IMR-90 (cell line): ENCODE results near the gene APH1A. TPM values are rescaled to one million over a fixed set of nuclear protein-coding genes. Genes with fewer than 3 reads are reported as not detected.
A peak's percentile ranks its signal among the peaks of the same experiment; 100 is the strongest.

Source experiments
- ATAC-seq: fragments of 200-7000 bp; cut with Tn5 transposase; 2 replicates; pipeline ENCODE4 v1.9.1; 2020; ENCODE audit warnings: low read depth, mild to moderate bottlenecking, moderate library complexity
- BruUV-seq: library from RNA; stranded (reverse); fragments of 400-500 nt; replicated peaks from 2 replicates; lab custom pipeline; 2021; lab: Mats Ljungman, UMichigan
- CTCF ChIA-PET: fragments of 300-600 bp; formaldehyde crosslinking; extraction: SDS; loops from one replicate; lab custom pipeline; 2021; ENCODE audit warnings: antibody characterized with exemption; lab: Yijun Ruan, JAX
- POLR2A ChIA-PET: fragments of 300-600 bp; sonication (Branson Sonifier 250); formaldehyde crosslinking; loops from one replicate; lab custom pipeline; 2022; ENCODE audit warnings: antibody characterized with exemption; ENCODE audit not compliant: unreplicated experiment; lab: Charles Lee
- DNase-seq: peaks from one replicate; pipeline ENCODE4 v3.0.0; 2013
- H2AFZ ChIP-seq: replicated peaks from 2 replicates; pipeline ENCODE3; 2013; ENCODE audit warnings: low read length, mild to moderate bottlenecking; ENCODE audit not compliant: poor library complexity
- H2AK5ac ChIP-seq: 2 replicates; pipeline ENCODE4 v1.6.1; 2013; ENCODE audit warnings: low read depth, low read length, inconsistent platforms
- H2AK9ac ChIP-seq: replicated peaks from 2 replicates; pipeline ENCODE3; 2013; ENCODE audit warnings: mild to moderate bottlenecking, low read depth, low read length, moderate library complexity; ENCODE audit not compliant: poor library complexity
- H2BK120ac ChIP-seq: 2 replicates; pipeline ENCODE4 v1.6.1; 2013; ENCODE audit warnings: low read depth, low read length, inconsistent platforms
- H2BK15ac ChIP-seq: 3 replicates; pipeline ENCODE4 v1.6.1; 2013; ENCODE audit warnings: low read depth, low read length, inconsistent platforms
- H2BK20ac ChIP-seq: 2 replicates; pipeline ENCODE4 v1.6.1; 2013; ENCODE audit warnings: low read depth, mild to moderate bottlenecking, inconsistent platforms, low read length, moderate library complexity
- H2BK5ac ChIP-seq: 2 replicates; pipeline ENCODE4 v1.6.1; 2013; ENCODE audit warnings: mild to moderate bottlenecking, low read depth, low read length, inconsistent platforms; ENCODE audit not compliant: poor library complexity, severe bottlenecking
- H3K14ac ChIP-seq: replicated peaks from 2 replicates; pipeline ENCODE4 v1.6.1; 2013; ENCODE audit warnings: low read depth, low read length, inconsistent platforms
- H3K18ac ChIP-seq: 2 replicates; pipeline ENCODE4 v1.6.1; 2013; ENCODE audit warnings: low read depth, low read length, control low read depth
- H3K23ac ChIP-seq: 2 replicates; pipeline ENCODE4 v1.6.1; 2013; ENCODE audit warnings: low read depth, low read length, inconsistent platforms
- H3K27ac ChIP-seq: 2 replicates; pipeline ENCODE4 v1.5.1; 2013; ENCODE audit warnings: mild to moderate bottlenecking, control low read depth, low read length; ENCODE audit not compliant: insufficient read depth
- H3K27me3 ChIP-seq: 2 replicates; pipeline ENCODE4 v1.6.1; 2013; ENCODE audit warnings: low read length; ENCODE audit not compliant: control insufficient read depth, insufficient read depth
- H3K36me3 ChIP-seq: 2 replicates; pipeline ENCODE4 v1.6.1; 2013; ENCODE audit warnings: low read length, mixed read lengths; ENCODE audit not compliant: control insufficient read depth, insufficient read depth
- H3K4ac ChIP-seq: 2 replicates; pipeline ENCODE4 v1.6.1; 2013; ENCODE audit warnings: low read depth, low read length, inconsistent platforms
- H3K4me1 ChIP-seq: 2 replicates; pipeline ENCODE4 v1.6.1; 2013; ENCODE audit warnings: low read length, mixed read lengths; ENCODE audit not compliant: control insufficient read depth, insufficient read depth
- H3K4me2 ChIP-seq: 2 replicates; pipeline ENCODE4 v1.6.1; 2013; ENCODE audit warnings: low read depth, mild to moderate bottlenecking, control low read depth, low read length, moderate library complexity
- H3K4me3 ChIP-seq: 2 replicates; pipeline ENCODE4 v1.5.1; 2013; ENCODE audit warnings: low read depth, mild to moderate bottlenecking, control low read depth, low read length, moderate library complexity; ENCODE audit not compliant: insufficient read depth
- H3K56ac ChIP-seq: 2 replicates; pipeline ENCODE4 v1.6.1; 2013; ENCODE audit warnings: low read length, inconsistent platforms; ENCODE audit not compliant: insufficient read depth; ENCODE audit errors: extremely low read depth
- H3K79me1 ChIP-seq, 2 experiments: 2 replicates each; pipeline ENCODE4 v1.6.1; 2013; ENCODE audit warnings: low read length in 2 of 2, inconsistent platforms in 1 of 2, low read depth in 1 of 2
- H3K9ac ChIP-seq: 2 replicates; pipeline ENCODE4 v1.6.1; 2013; ENCODE audit warnings: low read depth, low read length, control low read depth
- H3K9me1 ChIP-seq: 2 replicates; pipeline ENCODE4 v1.6.1; 2013; ENCODE audit warnings: low read length, inconsistent platforms; ENCODE audit not compliant: insufficient read depth
- H3K9me3 ChIP-seq: 2 replicates; pipeline ENCODE4 v1.6.1; 2013; ENCODE audit warnings: low read length; ENCODE audit not compliant: control insufficient read depth, insufficient read depth
- H4K20me1 ChIP-seq: 2 replicates; pipeline ENCODE4 v1.6.1; 2013; ENCODE audit warnings: low read length, inconsistent platforms; ENCODE audit not compliant: insufficient read depth
- H4K5ac ChIP-seq: 2 replicates; pipeline ENCODE4 v1.6.1; 2013; ENCODE audit warnings: mild to moderate bottlenecking, low read depth, low read length, control low read depth
- H4K8ac ChIP-seq, 2 experiments: 2 replicates each; pipeline ENCODE4 v1.6.1; 2013; ENCODE audit warnings: low read depth in 2 of 2, low read length in 2 of 2, control low read depth in 1 of 2, inconsistent platforms in 1 of 2
- H4K91ac ChIP-seq: 2 replicates; pipeline ENCODE4 v1.6.1; 2013; ENCODE audit warnings: low read depth, low read length, inconsistent platforms; ENCODE audit not compliant: insufficient read depth
- BHLHE40 ChIP-seq: fragments of 150-350 bp; IDR thresholded peaks from 2 replicates; pipeline ENCODE4 v1.6.1; 2016; ENCODE audit warnings: mild to moderate bottlenecking, low read depth, low read length
- CEBPB ChIP-seq: IDR thresholded peaks from 2 replicates; pipeline ENCODE4 v1.6.1; 2012; ENCODE audit warnings: low read depth, low read length, improper control_type of control experiment
- CHD1 ChIP-seq: IDR thresholded peaks from 2 replicates; pipeline ENCODE4 v1.6.1; 2012; ENCODE audit warnings: low read depth, low read length, improper control_type of control experiment
- MAZ ChIP-seq: IDR thresholded peaks from 2 replicates; pipeline ENCODE4 v1.6.1; 2012; ENCODE audit warnings: low read depth, mild to moderate bottlenecking, low read length, improper control_type of control experiment, moderate library complexity, borderline replicate concordance
- MXI1 ChIP-seq: IDR thresholded peaks from 2 replicates; pipeline ENCODE4 v1.6.1; 2012; ENCODE audit warnings: low read depth, mild to moderate bottlenecking, low read length, moderate library complexity, borderline replicate concordance
- NFE2L2 ChIP-seq: fragments of 150-350 bp; IDR thresholded peaks from 2 replicates; pipeline ENCODE4 v1.6.1; 2016; ENCODE audit warnings: low read depth, mild to moderate bottlenecking, low read length
- RAD21 ChIP-seq: IDR thresholded peaks from 2 replicates; pipeline ENCODE4 v1.6.1; 2012; ENCODE audit warnings: low read length, improper control_type of control experiment
- RCOR1 ChIP-seq: IDR thresholded peaks from 2 replicates; pipeline ENCODE4 v1.6.1; 2012; ENCODE audit warnings: mild to moderate bottlenecking, low read length, improper control_type of control experiment; ENCODE audit not compliant: insufficient replicate concordance
- SMC3 ChIP-seq: fragments of 150-350 bp; IDR thresholded peaks from 2 replicates; pipeline ENCODE4 v1.6.1; 2016; ENCODE audit warnings: low read depth, mild to moderate bottlenecking, antibody characterized with exemption, low read length, moderate library complexity
- WGBS, 2 experiments: methylation state at CpG; one replicate each; pipeline versions ENCODE4 v1.1.5 to v1.1.7; 2013; ENCODE audit warnings: missing lambda C conversion rate in 2 of 2; ENCODE audit not compliant: insufficient read length in 1 of 2; ENCODE audit errors: extremely low coverage in 2 of 2; 5-methylcytosine and 5-hydroxymethylcytosine counted together
- dilution Hi-C: fragments of 300-500 bp; cut with HindIII; formaldehyde crosslinking; loops from one replicate; pipeline ENCODE4 v1.14.3; 2018; ENCODE audit warnings: low sequenced_read_pairs; ENCODE audit not compliant: unreplicated experiment
- in situ Hi-C: fragments of 300-500 bp; cut with MboI; formaldehyde crosslinking; loops from 3 replicates; pipeline ENCODE4 v1.14.3; 2019; ENCODE audit warnings: low sequenced_read_pairs, inconsistent platforms, mixed read lengths
- intact Hi-C: fragments of 100-400 bp; cut with micrococcal nuclease; formaldehyde crosslinking; loops from 2 replicates; pipeline ENCODE4 v1.10.0; 2022
- polyA plus RNA-seq, 3 experiments: library from polyadenylated mRNA; depleted of rRNA; stranded (reverse); fragments of >200 nt; gene quantifications; 2 replicates each; pipeline ENCODE4 v1.2.3, GENCODE V29; 2012; ENCODE audit warnings: low replicate concordance in 1 of 3
- total RNA-seq: library from RNA; depleted of rRNA; stranded (reverse); fragments of >200 nt; gene quantifications from 2 replicates; pipeline ENCODE4 v1.2.3, GENCODE V29; 2012
- TF ChIP-seq, protein P1 (sequence below): fragments of 150-350 bp; IDR thresholded peaks from 2 replicates; pipeline ENCODE4 v1.6.1; 2016; ENCODE audit warnings: low read depth, mild to moderate bottlenecking, low read length, moderate library complexity, borderline replicate concordance
- TF ChIP-seq, protein P2 (sequence below): conservative IDR thresholded peaks from 2 replicates; pipeline ENCODE4 v1.5.1; 2012; ENCODE audit warnings: mild to moderate bottlenecking, low read depth, low read length, improper control_type of control experiment

Gene APH1A
- total and polyA plus RNA-seq, 2 of the 4 experiments (the other 2 are of a cell fraction) = 62.0 to 94.2 TPM

DNA sequence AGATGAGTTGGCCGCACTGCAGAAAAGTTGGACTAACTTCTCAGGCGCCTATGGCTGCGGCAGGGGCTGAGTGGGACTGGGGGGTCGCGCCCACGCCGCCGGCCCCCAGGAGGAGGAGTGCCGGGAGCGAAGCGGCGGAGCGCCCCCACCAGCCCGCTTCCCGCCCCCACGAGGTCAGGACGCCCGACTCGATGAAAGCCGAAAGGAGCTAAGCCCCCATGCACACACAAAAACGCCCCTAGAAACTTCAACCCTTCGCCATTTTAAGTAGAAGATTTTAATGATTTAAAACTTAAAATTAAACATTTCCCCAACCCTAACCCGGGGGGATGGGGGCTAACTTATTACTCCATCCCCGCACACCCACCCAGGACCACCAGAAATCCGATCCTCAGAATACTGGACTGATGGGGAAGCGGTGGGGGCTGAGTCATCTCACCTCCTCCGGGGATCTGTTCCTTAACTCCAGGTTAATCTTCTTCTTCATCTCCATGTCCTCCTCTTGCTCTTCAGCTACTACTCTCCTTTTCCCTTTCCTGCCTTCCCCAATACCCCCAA is 33.4 kb downstream of the APH1A start (continued):
- no peak for TF ChIP-seq NFE2L2

DNA sequence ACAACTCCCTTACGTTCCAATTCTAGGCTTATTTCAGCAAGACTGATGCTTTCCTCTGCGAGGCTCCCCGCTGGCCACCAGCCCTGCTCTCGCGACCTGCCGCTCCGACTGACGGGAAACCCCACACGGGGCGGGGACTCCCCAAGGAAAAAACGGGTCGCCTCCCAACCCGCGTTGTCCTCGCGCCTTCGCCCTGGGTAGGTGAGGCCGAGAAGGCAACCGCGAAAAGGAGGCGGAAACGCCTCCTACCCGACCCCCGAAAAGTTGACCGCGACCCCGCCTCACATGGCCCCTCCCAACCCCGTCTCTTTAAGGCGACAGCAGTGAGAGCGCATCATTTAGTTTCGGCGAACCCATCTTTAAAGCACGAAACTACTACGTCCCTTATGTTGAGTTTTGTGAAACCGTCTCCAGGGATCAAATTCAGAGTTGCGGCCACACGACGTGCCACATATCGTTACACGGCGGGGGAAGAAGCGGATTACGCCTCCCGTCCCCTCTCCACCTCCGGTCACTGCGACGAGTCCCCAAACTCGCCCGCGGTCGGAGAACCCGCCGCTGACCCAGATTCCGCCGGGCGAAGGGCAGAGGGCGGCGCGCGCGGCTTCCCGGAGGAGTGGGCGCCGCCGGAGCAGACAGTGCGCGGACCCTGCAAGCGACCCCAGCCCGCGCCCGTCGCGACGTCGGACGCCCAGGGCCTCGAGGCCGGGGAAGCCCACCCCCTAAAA is 34.1 kb downstream of the APH1A start:
- peak overlapping the region; percentile 70 for H2BK5ac ChIP-seq
- H3K9ac ChIP-seq = peak overlapping the region; percentile 95
- peak overlapping the region; percentile 33; the same call in 1 of the 2 replicates for H4K5ac ChIP-seq
- peak overlapping the region; percentile 2 to 80; a peak in 3 of 4 replicates for H4K8ac ChIP-seq
- H3K27ac ChIP-seq = peak overlapping the region; percentile 84
- H2AK5ac ChIP-seq = peak overlapping the region; percentile 86
- H2BK15ac ChIP-seq = peak overlapping the region; percentile 39; the same call in 2 of the 3 replicates
- H2BK120ac ChIP-seq = peak overlapping the region; percentile 35
- dilution Hi-C loops = no loop called here
- H3K18ac ChIP-seq = peak overlapping the region; percentile 56; the same call in 1 of the 2 replicates
- ChIA-PET POLR2A (interaction anchor here (0.6 to 0.7 kb wide), 2 partner anchors 21 to 521 kb away, joined by 3 to 11 read pairs; no protein-coding TSS in a partner anchor), CTCF (interaction anchor here (0.6 kb wide), 1 partner anchor 14 kb away, joined by 3 read pairs; no protein-coding TSS in a partner anchor)
- peak; percentile 60 for DNase-seq
- no peaks in the 10 kb centered on the region for H3K36me3 ChIP-seq
- H3K4me2 ChIP-seq = peak overlapping the region; percentile 81
- peaks cover 0 to 31% of the 10 kb centered on the region in 2 experiments; a peak in 2 of 4 replicates for H3K79me1 ChIP-seq
- no TSS peak for BruUV-seq
- intact Hi-C loops = loop anchor here (5.0 kb wide), 1 partner anchor 48 kb away; the partner anchor contains the start of gene CIART
- 0 out of 2 replicates have a peak overlapping the region, but pooled peaks have one; percentile 53 for H2BK20ac ChIP-seq
- peak overlapping the region; percentile 99 for H3K23ac ChIP-seq
- peak; percentile 52 for ATAC-seq
- H3K56ac ChIP-seq = peak overlapping the region; percentile 82
- no peaks in the 10 kb centered on the region for H3K9me3 ChIP-seq
- H3K9me1 ChIP-seq = no peaks in the 10 kb centered on the region
- H2AK9ac ChIP-seq = peak overlapping the region; percentile 53
- no peaks in the 10 kb centered on the region; the same call in 1 of the 2 replicates for H4K20me1 ChIP-seq
- no peaks in the 10 kb centered on the region for H3K27me3 ChIP-seq
- WGBS, 2 experiments = 0% methylated on average over 25 of the region's 78 CpGs; no CpG with 5 or more reads in 1 of the 2 experiments
- peak overlapping the region; percentile 85 for H4K91ac ChIP-seq
- in situ Hi-C loops = no loop called here
- peak overlapping the region; percentile 67 for H3K4ac ChIP-seq
- H2AFZ ChIP-seq = peak overlapping the region; percentile 80
- H3K14ac ChIP-seq = peak overlapping the region; percentile 97
- H3K4me3 ChIP-seq = peak overlapping the region; percentile 54
- 0 out of 2 replicates have a peak, but pooled peaks cover 3% of the 10 kb centered on the region for H3K4me1 ChIP-seq
- TF ChIP-seq, protein P1, sequence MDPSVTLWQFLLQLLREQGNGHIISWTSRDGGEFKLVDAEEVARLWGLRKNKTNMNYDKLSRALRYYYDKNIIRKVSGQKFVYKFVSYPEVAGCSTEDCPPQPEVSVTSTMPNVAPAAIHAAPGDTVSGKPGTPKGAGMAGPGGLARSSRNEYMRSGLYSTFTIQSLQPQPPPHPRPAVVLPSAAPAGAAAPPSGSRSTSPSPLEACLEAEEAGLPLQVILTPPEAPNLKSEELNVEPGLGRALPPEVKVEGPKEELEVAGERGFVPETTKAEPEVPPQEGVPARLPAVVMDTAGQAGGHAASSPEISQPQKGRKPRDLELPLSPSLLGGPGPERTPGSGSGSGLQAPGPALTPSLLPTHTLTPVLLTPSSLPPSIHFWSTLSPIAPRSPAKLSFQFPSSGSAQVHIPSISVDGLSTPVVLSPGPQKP = no peak
- TF ChIP-seq BHLHE40 (no peak), CHD1 (no peak), MAZ (peak; percentile 66; the same call in 1 of the 2 replicates), MXI1 (0 out of 2 replicates have a peak, but pooled peaks have one; percentile 22), RCOR1 (no peak), CEBPB (no peak), SMC3 (no peak), RAD21 (no peak)
- TF ChIP-seq, protein P2, sequence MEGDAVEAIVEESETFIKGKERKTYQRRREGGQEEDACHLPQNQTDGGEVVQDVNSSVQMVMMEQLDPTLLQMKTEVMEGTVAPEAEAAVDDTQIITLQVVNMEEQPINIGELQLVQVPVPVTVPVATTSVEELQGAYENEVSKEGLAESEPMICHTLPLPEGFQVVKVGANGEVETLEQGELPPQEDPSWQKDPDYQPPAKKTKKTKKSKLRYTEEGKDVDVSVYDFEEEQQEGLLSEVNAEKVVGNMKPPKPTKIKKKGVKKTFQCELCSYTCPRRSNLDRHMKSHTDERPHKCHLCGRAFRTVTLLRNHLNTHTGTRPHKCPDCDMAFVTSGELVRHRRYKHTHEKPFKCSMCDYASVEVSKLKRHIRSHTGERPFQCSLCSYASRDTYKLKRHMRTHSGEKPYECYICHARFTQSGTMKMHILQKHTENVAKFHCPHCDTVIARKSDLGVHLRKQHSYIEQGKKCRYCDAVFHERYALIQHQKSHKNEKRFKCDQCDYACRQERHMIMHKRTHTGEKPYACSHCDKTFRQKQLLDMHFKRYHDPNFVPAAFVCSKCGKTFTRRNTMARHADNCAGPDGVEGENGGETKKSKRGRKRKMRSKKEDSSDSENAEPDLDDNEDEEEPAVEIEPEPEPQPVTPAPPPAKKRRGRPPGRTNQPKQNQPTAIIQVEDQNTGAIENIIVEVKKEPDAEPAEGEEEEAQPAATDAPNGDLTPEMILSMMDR = no peak
